G401.6 (cell line): ENCODE results near the gene MTHFD1L.

Source experiments
- FAIRE-seq: peaks from 2 replicates; lab custom pipeline; 2012; peaks lifted over from hg19 to GRCh38; lab: Jason Lieb, UNC

MTHFD1L gene

DNA sequence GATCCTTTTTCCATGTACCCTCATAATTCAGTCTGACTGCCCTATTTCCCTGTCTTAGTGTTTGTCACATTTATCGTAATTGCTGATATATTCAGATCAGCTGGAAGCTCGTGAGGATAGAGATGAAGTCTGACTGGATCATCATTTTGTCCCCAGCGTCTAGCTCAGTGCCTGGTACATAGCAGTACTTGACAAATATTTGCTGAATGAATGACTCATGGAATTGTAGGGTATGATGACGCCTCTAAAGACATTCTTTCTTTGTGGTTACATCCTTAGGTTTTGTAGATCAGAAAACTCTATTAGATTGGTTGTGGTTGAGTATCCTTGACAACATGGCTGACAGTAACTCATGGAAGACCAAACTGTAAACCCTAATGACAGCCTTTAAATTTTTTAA is 68.9 kb downstream of the MTHFD1L start:
- FAIRE-seq = no peak

DNA sequence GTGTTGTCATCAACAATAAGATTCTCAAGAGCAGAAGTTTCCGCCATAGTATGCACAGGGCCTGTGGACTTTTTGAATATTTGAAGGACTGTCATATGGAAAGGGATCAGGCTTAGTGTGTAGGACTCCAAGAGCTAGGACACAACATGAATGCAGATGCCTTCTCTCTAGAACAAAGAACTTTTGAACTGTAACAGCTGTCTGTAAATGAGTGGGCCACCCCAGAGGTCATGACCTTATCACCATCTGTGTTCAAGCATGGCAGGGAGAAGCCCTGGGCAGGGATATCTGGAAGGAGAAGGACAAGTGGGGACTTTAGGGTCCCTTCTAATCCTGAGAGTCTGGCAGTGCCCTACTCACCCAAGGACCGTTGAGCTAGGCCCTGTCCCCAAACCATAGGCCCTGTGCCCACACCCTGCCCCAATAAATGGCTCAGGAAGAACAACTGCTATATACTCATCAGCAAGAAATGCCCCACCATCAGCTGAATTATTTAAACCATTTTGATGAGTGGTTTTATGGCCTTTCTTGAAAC is 70.6 kb downstream of the MTHFD1L start:
- FAIRE-seq = no peak

DNA sequence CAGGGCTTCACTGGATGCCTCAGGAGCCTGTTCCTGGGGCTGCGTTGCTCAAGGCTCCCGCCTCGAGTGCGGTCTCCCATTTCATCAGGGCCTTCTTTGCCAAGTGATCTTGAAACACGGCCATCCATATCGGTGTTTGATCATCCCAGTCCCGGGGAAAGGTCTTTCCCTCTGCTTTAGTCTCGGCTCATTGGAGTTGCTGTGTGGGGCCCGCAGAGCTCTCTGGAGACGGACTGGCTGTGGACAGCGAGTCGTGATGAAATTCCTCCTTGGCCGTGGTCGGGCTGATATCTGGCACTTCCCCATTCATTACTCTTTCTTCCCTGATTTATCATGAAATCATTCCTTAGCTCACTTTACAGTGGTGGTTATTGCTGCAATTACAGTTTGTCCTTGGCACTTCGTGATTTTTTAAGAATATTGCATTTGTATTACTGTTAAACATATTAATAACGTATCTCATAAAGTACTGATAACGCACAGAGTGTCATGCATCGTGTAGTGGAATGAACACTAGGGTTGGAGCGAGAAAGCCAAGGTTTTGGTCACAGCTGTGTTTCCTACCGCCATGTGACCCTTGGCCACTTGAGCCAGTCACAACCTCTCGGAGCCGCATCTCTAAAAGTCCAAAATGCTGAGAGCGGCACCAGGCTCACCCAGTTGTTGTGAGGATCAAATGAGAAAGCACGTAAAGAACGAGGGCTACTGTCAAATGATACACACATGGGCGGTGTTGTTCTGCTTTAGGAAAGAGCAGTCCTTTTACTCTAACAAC is 71.8 kb downstream of the MTHFD1L start:
- FAIRE-seq = no peak

DNA sequence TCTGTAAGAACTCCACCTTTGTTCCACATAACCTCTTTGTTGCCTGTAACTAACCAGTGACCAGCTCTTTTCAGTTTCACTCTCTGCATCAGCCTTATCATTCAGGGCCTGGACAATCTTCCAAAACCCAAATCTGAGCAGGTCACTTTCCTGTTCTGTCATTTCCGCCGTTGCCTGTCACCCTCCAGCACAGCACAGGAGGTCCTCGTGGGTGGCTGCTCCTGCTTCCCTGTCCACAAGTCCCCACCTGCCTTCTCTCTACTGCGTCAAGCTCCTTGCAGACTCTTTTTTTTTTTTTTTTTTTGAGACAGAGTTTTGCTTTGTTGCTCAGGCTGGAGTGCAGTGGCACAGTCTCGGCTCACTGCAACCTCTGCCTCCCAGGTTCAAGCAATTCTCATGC is 73.9 kb downstream of the MTHFD1L start:
- FAIRE-seq = no peak

DNA sequence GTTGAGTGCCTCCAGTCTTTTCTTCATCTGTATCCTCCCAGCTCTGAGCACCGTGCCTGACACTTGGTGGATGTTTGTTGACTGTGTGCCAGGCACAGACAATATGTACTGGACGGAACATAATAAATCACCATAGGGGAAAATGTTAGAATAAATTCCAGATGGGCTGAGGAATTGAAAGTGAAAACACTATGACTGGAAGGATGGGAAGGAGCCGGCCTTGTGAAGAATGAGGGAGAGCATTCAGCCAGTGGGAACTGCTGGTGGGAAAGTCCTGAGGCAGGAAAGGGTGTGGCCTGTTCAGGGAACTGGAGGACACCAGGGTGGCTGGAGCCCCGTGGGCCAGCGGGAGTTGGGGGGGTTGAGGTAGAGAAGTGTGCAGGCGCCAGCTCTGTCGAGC is 75.4 kb downstream of the MTHFD1L start:
- no peak for FAIRE-seq

DNA sequence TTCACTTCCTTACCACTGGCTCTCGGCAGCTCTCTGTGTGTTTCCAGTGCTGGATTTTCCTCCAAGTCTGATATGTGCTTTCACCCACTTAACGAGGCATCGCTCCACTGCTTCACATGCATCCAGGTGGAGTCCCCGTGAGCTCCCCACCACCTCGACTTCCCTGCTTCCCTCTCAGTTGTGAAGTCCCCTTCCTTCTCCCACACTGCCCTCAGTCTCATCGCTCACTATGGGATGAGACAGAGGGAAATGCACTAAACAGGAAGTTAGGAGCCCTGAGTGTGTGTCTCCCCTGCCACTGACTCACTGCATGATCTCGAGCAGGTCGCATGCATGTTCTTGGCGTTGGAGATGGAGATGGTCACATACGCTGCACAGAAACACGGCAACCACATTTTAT is 84.0 kb downstream of the MTHFD1L start:
- FAIRE-seq = no peak

DNA sequence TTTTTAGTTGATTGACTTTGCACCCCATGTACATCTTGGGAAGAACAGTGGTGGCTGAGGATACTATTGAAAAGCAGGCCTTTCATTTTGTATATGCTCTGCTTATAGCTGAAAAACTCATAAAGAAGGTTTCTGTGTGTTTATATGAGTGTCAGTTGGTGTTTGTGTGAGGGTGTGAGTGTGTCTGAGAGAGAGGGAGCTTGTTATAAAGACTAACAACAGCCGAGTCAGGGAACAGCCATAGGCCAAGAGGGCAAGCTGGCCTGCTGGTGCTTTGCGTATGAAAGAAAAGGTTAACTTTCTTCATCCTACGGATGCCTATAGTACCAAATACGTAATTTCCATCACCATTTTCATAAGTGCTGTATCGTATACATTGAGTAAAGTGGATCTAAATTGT is 88.3 kb downstream of the MTHFD1L start:
- no peak for FAIRE-seq

DNA sequence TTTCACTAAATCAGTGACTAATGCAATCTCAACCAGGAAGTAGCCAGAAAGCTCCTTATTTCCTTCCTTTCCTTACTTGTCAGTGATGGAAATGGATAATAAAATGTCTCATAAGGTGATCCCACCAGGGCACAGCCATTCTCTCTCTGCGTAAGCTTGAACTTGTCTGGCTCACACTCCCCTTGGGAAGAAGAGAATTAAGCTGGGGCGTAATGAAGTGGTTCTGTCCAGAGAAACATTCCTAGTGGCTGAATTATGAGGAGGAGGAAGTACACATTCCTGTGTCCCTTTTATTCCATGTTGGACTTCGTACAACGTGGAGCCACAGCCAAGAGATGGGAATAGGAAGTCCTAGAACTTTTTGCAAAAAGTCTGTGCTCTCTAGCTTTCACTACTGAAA is 93.7 kb downstream of the MTHFD1L start:
- FAIRE-seq = no peak

DNA sequence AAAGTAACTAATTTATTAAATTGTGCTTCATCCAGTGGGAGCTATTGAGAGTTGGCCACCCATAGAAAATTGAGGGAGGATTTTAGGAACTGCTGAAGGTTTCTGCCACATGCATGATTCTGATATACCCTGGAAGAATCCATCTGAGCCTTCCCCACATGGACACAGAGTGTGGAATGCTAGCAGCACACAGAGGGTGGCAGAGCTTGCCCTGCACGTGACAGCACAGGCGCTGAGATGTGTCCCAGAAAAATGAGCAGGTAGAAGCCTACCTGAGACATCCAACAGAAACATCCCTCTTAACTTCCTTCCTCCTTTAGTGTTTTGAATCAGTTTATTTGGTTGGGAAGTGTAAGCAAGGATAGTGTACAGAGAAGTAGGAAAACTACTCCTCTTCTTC is 96.9 kb downstream of the MTHFD1L start:
- FAIRE-seq = no peak

DNA sequence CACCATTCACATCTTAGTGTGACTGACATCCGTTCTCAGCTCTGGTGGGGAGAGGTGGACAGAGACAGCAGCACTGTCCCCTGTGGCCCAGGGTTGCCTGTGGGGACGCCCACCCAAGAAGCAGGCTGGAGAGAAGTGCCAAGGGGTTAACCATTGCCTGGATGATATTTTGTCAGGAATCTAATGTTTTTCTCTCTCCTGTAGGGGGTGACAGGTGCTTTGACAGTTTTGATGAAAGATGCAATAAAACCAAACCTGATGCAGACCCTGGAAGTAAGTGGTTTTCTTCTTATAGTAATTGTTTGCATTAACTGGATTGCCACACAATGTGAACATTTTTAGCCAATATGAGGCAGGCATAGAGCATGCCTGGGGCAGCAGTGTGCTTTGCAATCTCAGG is 99.3 kb downstream of the MTHFD1L start:
- FAIRE-seq = no peak

DNA sequence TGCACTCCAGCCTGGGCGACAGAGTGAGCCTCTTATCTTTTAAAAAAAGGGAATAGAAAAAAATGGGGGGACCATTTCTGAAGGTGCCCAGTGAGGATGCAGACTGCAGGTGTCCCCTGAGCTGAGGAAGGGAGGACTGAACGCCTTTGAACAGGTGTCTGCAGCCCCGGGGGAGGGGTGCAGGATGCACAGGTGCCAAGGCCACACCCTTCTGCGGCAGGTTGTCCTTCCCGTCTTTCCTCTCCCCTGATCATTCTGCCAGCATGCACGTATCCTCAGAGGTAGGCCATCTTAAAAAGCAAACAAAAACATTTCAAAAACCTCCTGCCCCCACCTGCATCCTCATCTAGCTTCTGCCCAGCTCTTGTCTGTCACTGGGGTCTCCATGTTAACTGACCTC is 101.3 kb downstream of the MTHFD1L start:
- FAIRE-seq = no peak

DNA sequence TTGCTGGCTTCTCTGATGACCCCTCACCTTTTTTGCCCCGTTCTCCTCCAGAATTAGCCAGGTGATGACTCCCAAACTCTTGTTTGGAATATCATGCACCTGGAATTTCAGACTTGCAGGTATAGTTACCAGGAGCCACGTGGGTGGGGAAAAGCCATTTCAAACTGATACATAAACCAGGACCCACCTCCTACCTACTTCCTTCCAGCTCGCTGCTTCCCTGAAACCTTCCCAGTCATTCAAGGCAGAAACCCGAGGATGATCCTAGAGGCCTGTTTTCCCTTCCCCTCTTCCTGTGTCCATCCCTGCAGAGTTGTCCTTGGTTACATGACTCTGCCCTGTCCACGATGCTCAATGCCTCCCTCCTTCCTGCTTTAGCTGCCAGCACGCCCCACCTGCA is 101.9 kb downstream of the MTHFD1L start:
- no peak for FAIRE-seq

DNA sequence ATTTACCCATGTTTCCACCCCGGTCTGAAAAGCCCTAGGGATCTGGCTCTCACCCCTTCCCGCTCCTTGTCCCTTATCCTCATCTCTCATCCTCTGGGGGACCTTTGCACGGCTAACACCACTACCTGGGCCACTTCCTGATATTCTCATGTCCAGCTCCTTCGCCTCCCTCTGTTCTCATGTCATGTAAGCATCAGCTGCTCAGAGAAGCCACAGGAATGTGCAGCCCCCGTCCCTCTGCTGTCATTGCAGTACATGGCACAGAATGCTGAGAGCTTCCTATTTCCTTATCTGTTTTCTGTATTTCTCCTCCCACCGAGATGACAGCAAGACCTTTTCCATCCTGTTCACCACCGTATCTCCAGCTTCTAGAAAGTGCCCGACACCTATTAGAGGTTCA is 102.4 kb downstream of the MTHFD1L start:
- FAIRE-seq = no peak

DNA sequence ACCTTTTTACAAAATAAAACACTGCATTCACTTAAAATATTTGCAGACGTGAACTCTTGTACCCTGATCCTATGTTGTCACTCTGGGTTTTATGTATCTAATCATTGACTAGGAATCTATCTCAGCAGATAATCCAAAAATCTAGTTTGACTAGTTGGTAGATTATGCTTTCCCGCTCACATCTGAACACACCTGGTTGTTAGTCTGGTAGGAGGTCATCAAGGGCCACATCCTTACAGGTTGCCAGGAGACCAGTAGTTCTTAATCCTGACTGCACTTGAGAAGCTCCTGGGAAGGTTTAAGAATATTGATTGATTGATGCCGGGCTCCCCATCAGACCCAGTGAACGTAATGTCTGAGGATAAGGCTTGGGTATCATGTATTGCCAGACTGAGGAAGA is 104.4 kb downstream of the MTHFD1L start:
- no peak for FAIRE-seq

DNA sequence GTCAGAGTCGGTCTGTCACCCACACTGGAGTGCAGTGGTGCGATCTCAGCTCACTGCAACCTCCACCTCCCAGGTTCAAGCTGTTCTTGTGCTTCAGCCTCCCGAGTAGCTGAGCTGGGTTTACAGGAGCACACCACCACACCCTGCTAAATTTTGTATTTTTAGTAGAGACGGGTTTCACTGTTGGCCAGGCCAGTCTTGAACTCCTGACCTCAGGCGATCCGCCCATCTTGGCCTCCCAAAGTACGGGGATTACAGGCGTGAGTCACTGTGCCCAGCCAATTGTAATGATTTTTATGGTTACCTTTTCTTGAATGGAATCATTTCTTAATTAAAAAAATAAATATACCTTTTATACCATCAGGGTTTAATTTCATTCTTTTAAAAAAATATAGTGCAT is 105.7 kb downstream of the MTHFD1L start:
- FAIRE-seq = no peak

DNA sequence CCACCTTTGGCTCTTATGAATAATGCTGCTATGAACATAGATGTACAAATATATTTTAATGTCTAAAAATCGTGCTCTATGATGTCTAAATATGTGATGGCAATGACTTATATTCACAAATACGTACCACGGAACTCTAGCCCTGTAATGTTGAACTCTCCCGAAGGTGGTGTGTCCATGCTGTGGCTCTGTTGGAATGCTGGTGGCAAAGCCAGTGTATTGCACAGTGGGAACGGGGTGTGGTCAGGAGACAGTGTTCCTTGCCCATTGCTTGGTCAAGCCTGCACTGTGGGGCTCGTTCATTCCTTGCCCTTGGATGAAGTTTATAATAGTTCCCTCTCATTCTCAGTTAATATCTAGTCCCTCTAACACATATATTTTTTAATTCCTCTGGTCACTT is 109.6 kb downstream of the MTHFD1L start:
- FAIRE-seq = no peak

DNA sequence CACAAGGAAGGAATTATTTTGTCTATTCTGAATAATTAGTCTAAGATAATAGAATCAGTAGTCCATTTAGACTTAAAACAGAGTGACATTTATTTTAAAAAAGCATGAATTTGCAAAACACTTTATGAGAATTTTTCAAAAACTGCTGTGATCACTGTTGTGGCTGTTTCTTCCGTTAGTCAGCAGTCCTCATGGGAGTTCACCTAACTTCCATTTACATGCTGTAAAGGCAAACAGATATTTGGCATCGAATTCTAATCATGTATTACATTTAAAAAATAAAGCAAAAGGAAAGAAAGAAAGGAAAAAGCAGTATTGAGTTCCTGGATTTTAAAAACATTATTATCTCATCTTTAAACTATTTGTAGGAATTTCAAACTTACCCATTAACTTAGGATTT is 111.8 kb downstream of the MTHFD1L start:
- no peak for FAIRE-seq

DNA sequence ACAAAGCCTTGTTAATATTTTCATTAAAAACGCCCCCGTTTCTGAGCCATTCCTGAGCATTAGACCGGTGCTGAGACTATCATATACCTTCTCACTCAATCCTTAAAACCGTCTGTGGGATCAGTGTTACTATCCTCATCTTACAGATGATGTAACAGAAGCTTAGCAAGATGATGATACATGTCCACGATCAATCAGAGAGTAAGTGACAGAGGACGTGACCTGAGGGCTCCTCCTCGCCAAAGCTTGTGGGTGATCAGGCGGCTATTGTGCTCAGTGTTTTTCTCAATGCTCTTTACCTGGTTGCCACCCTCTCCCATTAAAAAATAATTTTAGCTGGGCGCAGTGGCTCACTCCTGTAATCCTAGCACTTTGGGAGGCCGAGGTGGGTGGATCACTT is 113.1 kb downstream of the MTHFD1L start:
- FAIRE-seq = no peak

DNA sequence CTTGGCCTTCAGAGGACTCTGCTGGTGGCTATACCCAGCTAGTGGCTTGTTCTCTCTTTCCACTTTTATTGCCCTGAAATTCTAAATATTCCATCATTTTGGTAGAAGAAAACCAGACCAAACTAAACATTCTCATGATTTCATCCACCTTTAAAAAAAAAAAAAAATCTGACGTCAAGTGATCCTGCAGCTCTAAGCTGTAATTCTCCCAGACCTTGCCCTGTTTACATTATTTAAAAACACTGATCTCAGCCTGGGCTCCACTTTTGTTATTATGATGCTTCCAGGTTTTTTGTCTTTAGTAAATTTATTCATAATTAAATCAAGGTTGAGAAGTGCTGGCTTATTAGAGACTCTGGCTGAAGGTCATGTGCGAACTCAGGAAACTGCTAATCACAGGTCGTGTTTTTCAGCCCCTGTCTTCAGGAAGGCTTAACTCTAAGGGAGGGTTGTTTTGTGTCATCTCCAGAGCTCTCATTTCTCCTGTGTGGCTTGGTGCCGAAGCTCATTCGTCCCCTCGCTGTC is 114.4 kb downstream of the MTHFD1L start:
- no peak for FAIRE-seq

DNA sequence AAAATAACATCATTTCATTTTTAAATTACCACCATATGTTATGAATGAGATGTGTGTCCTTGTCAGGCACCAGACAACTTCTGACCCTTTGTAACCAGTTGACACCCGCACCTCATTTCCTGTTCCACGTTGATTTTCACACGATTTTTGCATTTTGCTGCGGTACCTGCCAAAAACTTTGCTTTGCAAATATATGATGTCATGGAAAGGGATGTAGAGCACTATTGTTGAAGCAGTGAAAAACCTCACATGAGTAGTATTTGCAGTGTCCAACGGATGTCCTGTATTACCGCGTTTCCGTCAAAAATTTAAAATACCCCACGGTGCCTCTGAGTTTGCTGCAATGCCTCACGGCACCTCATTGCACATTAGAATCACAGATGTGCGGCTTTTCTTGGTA is 115.6 kb downstream of the MTHFD1L start:
- no peak for FAIRE-seq

DNA sequence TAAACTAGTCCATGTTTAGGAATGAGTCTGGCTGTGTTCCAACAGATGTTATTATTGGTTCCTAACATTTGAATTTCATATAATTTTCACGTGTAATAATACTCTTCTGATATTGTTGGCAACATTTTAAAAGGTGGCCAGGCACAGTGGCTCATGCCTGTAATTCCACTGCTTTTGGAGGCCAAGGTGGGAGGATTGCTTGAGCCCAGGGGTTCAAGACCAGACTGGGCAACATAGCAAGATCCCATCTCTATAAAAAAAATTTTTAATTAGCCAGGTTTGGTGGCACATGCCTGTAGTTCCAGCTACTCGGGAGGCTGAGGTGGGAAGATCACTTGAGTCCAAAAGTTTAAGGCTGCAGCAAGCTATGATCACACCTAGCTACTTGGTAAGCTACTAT is 116.2 kb downstream of the MTHFD1L start:
- no peak for FAIRE-seq

DNA sequence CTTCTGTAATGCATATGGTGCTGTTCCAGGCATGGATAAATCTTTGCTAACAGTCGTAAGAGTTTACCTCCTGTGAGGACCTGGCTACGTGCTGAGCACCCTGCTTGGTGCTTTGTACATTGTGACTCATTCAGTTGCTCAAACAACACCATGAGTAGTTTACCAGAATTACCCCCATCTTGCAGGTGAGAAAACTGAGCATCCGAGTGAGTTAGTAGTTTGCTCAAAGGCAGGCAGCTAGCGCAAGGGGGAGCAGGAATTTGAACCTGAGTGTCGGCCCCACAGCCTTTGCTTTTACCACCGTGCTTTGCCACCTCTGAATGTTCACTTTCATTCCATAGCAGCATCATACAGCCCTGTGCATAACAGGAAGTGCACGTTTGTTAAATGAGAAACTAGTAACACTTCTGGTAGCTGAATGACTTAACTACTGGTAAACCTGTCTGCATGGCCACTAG is 121.9 kb downstream of the MTHFD1L start:
- FAIRE-seq = no peak

DNA sequence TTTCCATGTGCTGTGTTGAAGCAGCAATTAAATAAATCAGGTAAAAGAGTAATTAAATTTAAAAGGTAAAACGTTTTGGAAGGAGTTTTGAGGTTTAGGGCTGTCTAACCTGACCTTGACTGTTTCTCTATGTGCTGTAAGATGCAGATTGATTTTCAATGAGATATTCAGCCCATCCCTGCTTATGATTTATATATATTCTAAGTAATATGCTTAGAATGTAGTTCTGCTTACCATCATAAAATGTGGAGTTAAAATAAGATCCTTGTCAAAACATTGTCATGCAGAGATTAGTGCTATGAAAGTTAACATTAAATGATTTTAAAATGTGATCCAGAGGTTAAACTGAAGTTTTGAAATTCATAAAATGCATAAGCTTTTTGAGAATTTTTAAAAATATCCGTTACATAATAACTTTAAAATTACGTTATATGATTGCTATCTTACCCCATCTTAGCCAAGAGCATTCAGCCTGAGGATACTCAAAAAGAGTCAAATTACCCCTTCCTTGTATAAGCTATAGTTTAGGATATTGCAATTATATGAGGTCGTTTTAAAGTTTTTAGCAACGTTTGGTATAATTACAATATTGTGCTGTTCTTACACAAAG is 122.5 kb downstream of the MTHFD1L start:
- FAIRE-seq = no peak

DNA sequence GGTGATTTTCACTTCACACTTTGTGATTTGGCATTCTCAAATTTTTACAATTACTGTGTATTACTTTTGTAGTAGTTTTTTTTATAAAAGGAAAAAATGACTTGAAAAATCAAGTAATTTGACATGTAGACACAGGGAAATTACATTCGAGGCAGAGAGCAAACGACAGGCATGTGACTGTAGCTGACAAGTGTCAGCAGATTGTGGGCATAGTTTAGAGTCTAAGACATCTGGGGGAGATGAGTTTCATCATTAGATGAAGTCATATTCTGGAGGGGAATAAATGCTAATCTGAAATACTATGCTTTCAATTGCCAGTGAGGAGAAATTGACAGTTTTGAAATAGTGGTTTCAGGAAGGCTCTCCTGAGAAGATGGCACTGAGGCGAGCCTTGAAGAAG is 126.0 kb downstream of the MTHFD1L start:
- no peak for FAIRE-seq
